Transverse colon (tissue), 4 donors: ENCODE results near the gene ZNF594. TPM values are rescaled to one million over a fixed set of nuclear protein-coding genes. Genes with fewer than 3 reads are reported as not detected.
"Not testable (repeated sequence)": the region's sequence is repeated elsewhere in the genome, so short reads cannot be mapped to it uniquely, and the experiment has no call there.

Experiments
- DNase-seq: peaks from one replicate; pipeline ENCODE4 v3.0.0-alpha.2; 2019
- H3K27ac ChIP-seq, 4 donors: fragments of 200-600 bp; sonication (generic); 2 replicates each; pipeline ENCODE4 v1.5.1; 2016 to 2018; ENCODE audit warnings: inconsistent platforms in 4 of 4
- H3K27me3 ChIP-seq: fragments of 200-600 bp; sonication (generic); 2 replicates; pipeline ENCODE4 v1.5.1; 2017; ENCODE audit warnings: inconsistent platforms
- H3K36me3 ChIP-seq, 4 donors: fragments of 200-600 bp; sonication (generic); 2 replicates each; pipeline ENCODE4 v1.5.1; 2017 to 2019; ENCODE audit warnings: inconsistent platforms in 4 of 4
- H3K4me1 ChIP-seq, 4 donors: fragments of 200-600 bp; sonication (generic); 2 replicates each; pipeline ENCODE4 v1.5.1; 2017 to 2020; ENCODE audit warnings: inconsistent platforms in 4 of 4
- H3K4me3 ChIP-seq, 4 donors: fragments of 200-600 bp; sonication (generic); 1 replicate in 1 of 4; 2 replicates in 3 of 4; pipeline versions ENCODE4 v1.5.1 to v1.6.1; 2017 to 2019; ENCODE audit warnings: inconsistent platforms in 4 of 4
- H3K9me3 ChIP-seq, 2 donors: fragments of 200-600 bp; sonication (generic); 2 replicates each; pipeline ENCODE4 v1.5.1; 2017 to 2019; ENCODE audit warnings: inconsistent platforms in 2 of 2
- CTCF ChIP-seq, 5 experiments: fragments of 200-600 bp in 3 of 5; fragments of 450-650 bp in 2 of 5; sonication (generic) in 3 of 5; IDR thresholded peaks; 1 replicate in 2 of 5; 2 replicates in 3 of 5; pipeline ENCODE4 v1.5.1; 2016 to 2017; ENCODE audit warnings: antibody characterized with exemption in 5 of 5, inconsistent platforms in 3 of 5, mild to moderate bottlenecking in 2 of 5, moderate library complexity in 1 of 5
- EP300 ChIP-seq: sonication (generic); formaldehyde crosslinking; IDR thresholded peaks from one replicate; pipeline ENCODE4 v1.6.1; 2017; ENCODE audit warnings: antibody characterized with exemption, low read depth
- POLR2A ChIP-seq: fragments of 450-650 bp; IDR thresholded peaks from one replicate; pipeline ENCODE4 v1.6.1; 2016; ENCODE audit warnings: antibody characterized with exemption, mild to moderate bottlenecking, moderate library complexity
- POLR2AphosphoS5 ChIP-seq, 3 donors: sonication (generic); formaldehyde crosslinking; IDR thresholded peaks; one replicate each; pipeline ENCODE4 v1.6.1; 2016; ENCODE audit warnings: antibody characterized with exemption in 3 of 3
- WGBS, 2 donors: methylation state at CpG; one replicate each; pipeline ENCODE4 v1.1.5; 2018; ENCODE audit warnings: low coverage in 1 of 2; 5-methylcytosine and 5-hydroxymethylcytosine counted together
- in situ Hi-C, 4 donors: fragments of 200-750 bp; cut with MboI; loops; one replicate each; pipeline versions ENCODE4 v1.15.0 to v1.15.1; 2017; ENCODE audit warnings: low sequenced_read_pairs in 3 of 4, low pct_ligation_motif_present in 1 of 4, low pct_unique_long_range_greater_than_20kb in 1 of 4
- intact Hi-C: fragments of 100-400 bp; cut with DNase I; formaldehyde crosslinking; loops from one replicate; pipeline ENCODE4 v1.15.1; 2023; ENCODE audit warnings: low total_unique reads
- total RNA-seq, 4 donors: library from RNA; depleted of rRNA; stranded (reverse); fragments of >200 nt; gene quantifications; one replicate each; pipeline ENCODE4 v1.1.0, GENCODE V29; 2016

The ZNF594 gene
- total RNA-seq, 4 donors from 2014 or later, result 1.5 to 17.0 (median 4.5) TPM

DNA sequence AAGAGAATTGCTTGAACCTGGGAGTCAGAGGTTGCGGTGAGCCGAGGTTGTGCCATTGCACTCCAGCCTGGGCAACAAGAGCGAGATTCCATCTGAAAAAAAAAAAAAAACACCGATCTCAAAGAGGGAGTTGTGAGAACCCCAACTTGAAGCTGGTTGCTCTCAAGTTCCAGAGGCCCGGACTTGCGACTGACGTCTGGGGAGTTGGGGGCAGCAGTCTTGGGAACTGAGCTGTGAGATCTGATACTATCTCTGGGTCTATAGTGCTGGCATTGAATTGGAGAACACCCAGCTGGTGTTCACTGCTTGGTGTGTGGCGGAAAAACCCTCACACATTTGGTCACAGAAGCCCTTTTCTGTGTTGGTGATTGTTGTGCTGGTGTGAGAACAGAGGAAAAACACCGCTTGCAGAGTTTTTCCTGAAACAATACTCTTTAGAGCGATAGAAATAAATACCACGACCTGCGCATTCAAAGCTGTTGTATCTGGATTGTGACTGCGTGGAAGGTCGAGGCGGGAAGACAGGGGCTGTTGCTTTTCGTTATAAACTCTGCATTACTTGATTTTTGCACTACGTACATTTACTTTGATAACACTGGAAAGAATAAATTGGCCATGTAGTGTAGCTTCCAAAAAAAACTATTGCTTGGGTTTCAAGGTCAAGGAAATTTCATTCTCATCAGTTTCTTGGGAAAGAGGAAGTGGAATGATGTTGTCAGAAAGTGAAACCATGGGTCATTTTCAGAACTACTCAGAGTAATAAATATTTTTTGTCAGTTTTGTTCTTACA lies 34.2 kb upstream of the ZNF594 start:
- peaks cover 0 to 9% (median 0%) of the 10 kb centered on the region in 4 donors for H3K4me1 ChIP-seq

DNA sequence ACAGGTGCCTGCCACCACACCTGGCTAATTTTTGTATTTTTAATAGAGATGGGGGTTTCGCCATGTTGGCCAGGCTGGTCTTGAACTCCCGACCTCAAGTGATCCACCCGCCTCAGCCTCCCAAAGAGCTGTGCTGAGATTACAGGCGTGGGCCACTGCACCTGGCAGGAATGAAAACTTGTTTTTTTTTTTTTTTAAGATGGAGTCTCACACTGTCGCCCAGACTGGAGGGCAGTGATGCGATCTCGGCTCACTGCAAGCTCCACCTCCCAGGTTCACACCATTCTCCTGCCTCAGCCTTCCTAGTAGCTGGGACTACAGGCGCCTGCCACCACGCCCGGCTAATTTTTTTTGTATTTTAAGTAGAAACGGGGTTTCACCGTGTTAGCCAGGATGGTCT lies 30.2 kb upstream of the ZNF594 start:
- peak overlapping the region in 2 of 4 donors; percentile 37 to 38 for H3K27ac ChIP-seq
- in situ Hi-C loops, H3K36me3 ChIP-seq, H3K27me3 ChIP-seq, H3K9me3 ChIP-seq, H3K4me3 ChIP-seq, H3K4me1 ChIP-seq, intact Hi-C loops, DNase-seq: not testable (repeated sequence)
- WGBS, 2 donors, result 74% methylated on average over 12 of the region's 12 CpGs; no CpG with 5 or more reads in 1 of the 2 donors

More for the DNA sequence above, 34.2 kb upstream of the ZNF594 start:
- Histone ChIP-seq H3K9me3 (no peaks in the 10 kb centered on the region), H3K27ac (peak overlapping the region in 2 of 4 donors; percentile 4 to 9), H3K4me3 (no peak overlapping the region), H3K27me3 (no peaks in the 10 kb centered on the region), H3K36me3 (no peaks in the 10 kb centered on the region)
- WGBS, 2 donors, result 82 to 90% methylated on average over 17 of the region's 17 CpGs
- intact Hi-C loops (no loop called here), in situ Hi-C loops (no loop called here)
- no peak for TF ChIP-seq POLR2A
- no peak for TF ChIP-seq POLR2AphosphoS5 (IDR thresholded peaks at IDR 0.05)
- TF ChIP-seq EP300, result no peak
- no peak for TF ChIP-seq CTCF (IDR thresholded peaks at IDR 0.05)
- no peak for DNase-seq

DNA sequence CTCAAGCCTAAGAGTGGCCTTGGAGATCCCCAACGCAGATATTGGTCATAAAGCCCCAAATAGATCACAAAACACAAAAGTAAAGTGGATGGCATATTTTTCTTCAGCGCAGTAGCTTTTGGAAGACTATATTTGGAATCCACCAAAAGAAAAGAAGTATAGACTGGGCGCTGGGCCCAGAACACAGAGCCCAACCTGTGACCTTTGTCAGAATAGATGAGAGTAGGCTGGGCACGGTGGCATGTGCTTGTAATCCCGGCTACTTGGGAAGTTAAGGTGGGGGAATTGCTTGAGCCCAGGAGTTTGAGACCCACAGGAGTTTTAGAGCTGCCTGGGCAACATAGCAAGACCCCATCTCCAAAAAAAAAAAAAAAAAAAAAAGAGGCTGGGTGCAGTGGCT lies 28.4 kb upstream of the ZNF594 start:
- 89 to 93% methylated on average over 2 to 5 of the region's 5 CpGs for WGBS, 2 donors
- in situ Hi-C loops, result no loop called here
- H3K27ac ChIP-seq, result no peak overlapping the region

DNA sequence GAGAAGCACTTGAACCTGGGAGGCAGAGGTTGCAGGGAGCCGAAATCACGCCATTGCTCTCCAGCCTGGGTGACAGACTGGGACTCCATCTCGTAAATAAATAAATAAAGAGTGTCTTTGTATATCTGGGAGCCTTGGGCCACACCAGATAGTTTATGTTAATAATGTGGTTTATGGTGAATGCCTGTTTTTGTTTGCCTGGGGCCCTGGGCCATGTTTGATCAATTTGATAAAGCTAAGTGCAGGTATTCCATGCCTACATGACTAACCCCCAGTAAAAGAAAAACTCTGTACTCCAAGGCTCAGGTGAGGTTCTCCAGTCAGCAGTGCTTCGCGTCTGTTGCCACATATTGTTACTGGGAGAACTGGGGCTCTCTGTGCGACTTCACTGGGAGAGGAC lies 27.9 kb upstream of the ZNF594 start:
- Histone ChIP-seq H3K27ac (no peak overlapping the region), H3K4me3 (no peak overlapping the region), H3K9me3 (no peaks in the 10 kb centered on the region), H3K27me3 (no peaks in the 10 kb centered on the region), H3K4me1 (no peaks in the 10 kb centered on the region), H3K36me3 (no peaks in the 10 kb centered on the region)
- intact Hi-C loops (no loop called here), in situ Hi-C loops (no loop called here)
- no peak for DNase-seq
- 97 to 100% methylated on average over 3 to 6 of the region's 6 CpGs for WGBS, 2 donors
- no peak for TF ChIP-seq CTCF (IDR thresholded peaks at IDR 0.05)
- TF ChIP-seq POLR2A, result no peak
- no peak for TF ChIP-seq POLR2AphosphoS5 (IDR thresholded peaks at IDR 0.05)
- TF ChIP-seq EP300, result no peak

More for the DNA sequence above, 28.4 kb upstream of the ZNF594 start:
- DNase-seq, result no peak
- TF ChIP-seq CTCF (IDR thresholded peaks at IDR 0.05) (no peak), EP300 (no peak), POLR2A (no peak), POLR2AphosphoS5 (IDR thresholded peaks at IDR 0.05) (no peak)
- H3K4me1 ChIP-seq, result no peaks in the 10 kb centered on the region
- no peaks in the 10 kb centered on the region for H3K9me3 ChIP-seq
- H3K36me3 ChIP-seq, result no peaks in the 10 kb centered on the region
- H3K4me3 ChIP-seq, result no peak overlapping the region
- intact Hi-C loops, result no loop called here
- no peaks in the 10 kb centered on the region for H3K27me3 ChIP-seq

DNA sequence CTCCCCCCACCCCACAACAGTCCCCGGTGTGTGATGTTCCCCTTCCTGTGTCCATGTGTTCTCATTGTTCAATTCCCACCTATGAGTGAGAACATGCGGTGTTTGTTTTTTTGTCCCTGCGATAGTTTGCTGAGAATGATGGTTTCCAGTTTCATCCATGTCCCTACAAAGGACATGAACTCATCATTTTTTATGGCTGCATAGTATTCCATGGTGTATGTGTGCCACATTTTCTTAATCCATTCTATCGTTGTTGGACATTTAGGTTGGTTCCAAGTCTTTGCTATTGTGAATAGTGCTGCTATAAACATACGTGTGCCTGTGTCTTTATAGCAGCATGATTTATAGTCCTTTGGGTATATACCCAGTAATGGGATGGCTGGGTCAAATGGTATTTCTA lies 25.9 kb upstream of the ZNF594 start:
- H3K36me3 ChIP-seq, H3K9me3 ChIP-seq, H3K4me3 ChIP-seq, DNase-seq, H3K27me3 ChIP-seq, H3K4me1 ChIP-seq, H3K27ac ChIP-seq, in situ Hi-C loops, intact Hi-C loops: not testable (repeated sequence)
- 92 to 96% methylated on average over 2 to 4 of the region's 5 CpGs for WGBS, 2 donors
